Astrocyte of the hippocampus (primary cell): ENCODE results near the gene TCF23.
"Not testable (repeated sequence)": the region's sequence is repeated elsewhere in the genome, so short reads cannot be mapped to it uniquely, and the experiment has no call there.

ENCODE experiments used
- DNase-seq: peaks from one replicate; pipeline ENCODE4 v3.0.0; 2011; ENCODE audit warnings: low read depth, low spot score

Gene TCF23

DNA sequence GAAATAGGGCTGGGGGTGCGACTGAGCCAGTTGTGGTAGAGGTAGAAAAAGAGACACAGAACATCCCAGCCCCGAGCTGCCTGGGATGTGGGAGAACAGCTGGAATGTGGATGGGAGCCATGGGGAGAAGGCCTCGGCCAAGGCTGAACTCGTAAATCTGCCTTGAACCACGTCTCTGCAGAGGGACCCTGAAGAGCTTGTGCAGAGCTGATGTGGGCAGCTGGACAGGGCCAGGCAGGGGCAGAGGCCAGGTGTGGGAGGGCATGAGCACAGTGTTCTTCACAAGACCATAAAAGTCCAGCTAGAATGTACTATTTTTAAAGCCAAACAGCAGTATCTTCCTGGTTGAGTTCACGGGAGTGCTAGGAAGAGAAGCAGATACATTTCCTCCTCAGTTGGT, 5.7 kb downstream of the TCF23 start:
- no peak for DNase-seq

DNA sequence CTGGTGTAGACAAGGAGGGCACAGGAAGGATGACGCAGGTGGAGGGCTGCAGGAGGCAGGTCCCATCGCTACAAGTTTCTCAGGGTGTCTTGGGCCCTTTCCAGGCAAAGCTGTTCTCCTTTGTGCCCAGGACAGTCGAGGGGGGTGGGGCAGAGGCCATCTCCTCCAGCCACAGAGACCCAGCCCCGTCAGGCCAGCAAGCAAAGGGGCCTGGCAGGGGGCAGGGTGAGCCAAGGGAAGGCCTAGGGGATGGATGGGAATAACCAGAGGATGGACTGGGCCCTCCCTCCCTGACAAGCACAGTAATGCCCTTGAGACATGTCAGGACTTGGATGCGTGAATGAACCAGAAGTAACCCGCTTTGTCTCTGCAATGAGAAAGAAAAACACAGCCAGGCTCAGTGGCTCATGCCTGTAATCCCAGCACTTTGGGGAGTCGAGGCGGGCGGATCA, 6.3 kb downstream of the TCF23 start:
- DNase-seq: no peak

- no peak for DNase-seq
Measured at GRCh38 chr2:27158468-27158867, 9.7 kb downstream of the TCF23 start.

DNA sequence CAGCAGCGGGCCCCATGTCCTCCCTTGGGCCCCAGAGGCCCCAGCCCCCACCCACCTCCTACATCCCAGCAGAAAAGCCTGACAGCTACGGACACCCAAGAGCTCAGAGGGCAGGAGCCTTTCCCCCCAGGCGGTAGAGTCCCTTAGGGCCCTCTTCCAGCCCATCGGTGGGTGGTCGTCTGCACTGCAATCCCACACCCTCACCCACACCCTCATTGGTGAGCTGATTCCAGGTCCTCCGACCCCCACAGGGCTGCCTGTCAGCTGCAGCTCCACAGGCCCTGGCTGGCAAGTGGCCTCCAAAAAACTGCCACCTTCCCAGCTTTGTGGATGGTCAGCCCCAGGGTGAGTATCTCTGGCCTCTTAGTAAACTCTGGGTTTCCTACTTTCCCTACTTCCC, 10.5 kb downstream of the TCF23 start:
- DNase-seq: no peak

- no peak for DNase-seq
Measured at GRCh38 chr2:27160191-27160590, 11.4 kb downstream of the TCF23 start.

- DNase-seq: no peak
Measured at GRCh38 chr2:27162151-27163121, 13.6 kb downstream of the TCF23 start.

DNA sequence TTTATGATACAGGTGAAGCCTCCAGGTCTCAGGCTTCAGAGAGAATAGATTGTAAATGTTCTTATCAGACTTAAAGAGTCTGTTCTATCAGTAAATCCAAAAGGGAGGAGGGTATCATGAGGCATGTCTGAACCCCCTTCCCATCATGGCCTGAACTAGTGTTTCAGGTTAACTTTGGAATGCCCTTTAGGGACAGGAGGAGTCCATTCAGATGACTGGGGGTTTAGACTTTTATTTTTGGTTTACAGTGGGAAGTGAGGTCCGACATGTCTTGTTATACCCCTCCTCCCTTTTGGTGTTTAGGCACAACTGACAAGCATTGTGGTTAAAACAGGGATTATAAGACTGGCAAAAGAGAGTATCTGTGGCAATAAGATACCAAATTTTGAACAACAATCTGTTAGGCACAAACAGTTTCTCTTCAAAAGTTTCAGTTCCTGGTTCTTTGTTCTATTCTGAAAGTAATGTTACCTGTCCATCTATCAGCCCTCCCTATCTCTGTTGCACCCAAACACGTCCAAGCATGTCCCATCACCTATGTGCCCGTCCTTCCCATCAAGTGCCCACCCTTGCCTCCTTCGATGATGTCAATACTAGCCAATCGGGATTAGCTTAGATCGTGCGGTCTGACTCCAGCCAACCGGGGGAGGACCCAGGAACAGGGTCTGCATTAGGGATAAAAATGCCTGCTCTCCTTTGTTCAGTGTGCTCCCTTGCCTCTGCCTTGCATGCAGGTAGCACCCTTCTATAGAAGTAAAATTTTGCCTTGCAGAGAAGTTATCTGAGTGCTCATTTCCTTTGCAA, 16.4 kb downstream of the TCF23 start:
- DNase-seq: no peak

DNA sequence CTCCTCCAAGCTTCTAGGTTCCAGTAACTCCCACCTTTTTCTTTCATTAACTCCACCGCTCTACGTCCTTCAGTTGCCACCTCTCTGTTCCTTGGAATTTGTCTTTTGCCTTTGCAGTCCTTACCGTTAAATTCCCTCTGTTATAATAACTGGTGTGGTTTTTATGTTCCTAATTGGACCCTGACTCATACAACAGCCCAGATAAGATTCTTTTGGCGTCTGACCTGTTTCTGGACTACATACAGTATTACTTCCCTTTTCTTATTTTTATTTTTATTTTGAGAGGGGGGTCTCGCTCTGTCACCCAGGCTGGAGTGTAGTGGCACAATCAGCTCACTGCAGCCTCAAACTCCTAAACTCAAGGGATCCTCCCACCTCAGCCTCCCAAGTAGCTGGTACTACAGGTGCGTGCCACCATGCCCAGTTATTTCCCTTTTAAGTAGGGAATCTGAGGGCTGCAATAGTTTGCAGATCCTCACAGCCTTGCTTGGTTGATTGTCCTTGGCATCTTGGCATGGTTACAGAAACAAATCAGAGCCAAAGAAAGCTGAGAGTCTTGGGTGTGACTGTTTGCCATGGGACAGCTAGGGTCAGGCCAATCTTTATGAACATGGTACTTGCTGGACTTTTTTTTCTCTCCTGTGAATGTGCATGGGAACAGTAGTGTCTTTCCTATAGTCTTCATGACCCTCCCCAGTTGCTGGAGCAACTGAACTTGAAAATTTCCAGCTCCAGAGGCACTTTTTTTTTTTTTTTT, 22.0 kb downstream of the TCF23 start:
- no peak for DNase-seq

DNA sequence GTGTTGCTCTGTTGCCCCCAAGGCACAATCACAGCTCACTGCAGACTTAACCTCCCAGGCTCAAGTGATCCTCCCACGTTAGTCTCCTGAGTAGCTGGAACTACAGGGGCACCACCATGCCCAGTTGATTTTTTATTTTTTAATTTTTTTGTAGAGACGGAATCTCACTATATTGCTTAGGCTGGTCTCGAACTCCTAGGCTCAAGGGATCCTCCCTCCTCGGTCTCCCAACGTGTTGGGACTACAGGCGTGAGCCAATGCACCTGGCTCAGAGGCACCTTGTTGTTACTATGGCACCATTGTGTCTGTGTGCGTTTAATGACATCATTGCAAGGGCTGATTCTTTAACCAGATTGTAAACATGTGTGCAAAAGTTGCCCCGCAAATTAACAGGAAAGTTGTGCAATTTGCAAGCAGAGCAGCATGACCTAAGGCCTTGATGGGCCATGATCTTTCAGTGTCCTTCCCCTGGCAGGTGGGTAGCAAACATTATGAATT, 22.6 kb downstream of the TCF23 start:
- DNase-seq: no peak

- DNase-seq: peak; percentile 63
Measured at GRCh38 chr2:27174638-27175037, 25.8 kb downstream of the TCF23 start.

DNA sequence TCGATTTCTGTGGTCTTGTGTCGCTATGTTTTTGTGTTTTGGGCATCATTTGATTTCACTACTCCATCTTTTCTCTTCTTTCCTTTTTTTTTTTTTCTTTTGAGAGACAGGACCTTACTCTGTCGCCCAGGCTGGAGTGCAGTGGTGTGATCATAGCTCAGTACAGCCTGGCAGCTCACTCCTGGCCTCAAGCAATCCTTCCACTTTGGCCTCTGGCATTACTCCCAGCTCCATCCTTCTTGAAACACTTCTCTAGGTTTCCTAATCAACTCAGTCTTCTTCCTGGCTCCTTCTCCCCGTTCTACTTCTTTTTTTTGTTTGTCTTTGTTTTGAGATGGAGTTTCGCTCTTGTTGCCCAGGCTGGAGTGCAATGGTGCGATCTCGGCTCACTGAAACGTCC, 26.5 kb downstream of the TCF23 start:
- DNase-seq: no peak

DNA sequence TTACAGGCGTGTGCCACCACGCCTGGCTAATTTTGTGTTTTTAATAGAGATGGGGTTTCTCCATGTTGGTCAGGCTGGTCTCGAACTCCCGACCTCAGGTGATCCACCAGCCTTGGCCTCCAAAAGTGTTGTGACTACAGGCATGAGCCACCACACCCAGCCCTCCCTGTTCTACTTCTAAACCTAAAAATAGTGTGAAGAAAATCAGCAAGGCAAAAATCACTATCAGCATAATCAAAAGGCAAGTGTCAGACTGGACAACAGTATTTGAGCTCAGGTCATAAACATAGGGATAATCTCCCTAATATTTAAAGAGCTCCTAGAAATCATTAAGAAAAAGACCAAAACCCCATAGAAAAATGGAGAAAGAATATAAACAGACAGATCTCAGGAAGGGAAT, 27.0 kb downstream of the TCF23 start:
- DNase-seq: not testable (repeated sequence)

GRCh38 chr2:27177441-27178351, 28.9 kb downstream of the TCF23 start:
- DNase-seq: no peak

DNA sequence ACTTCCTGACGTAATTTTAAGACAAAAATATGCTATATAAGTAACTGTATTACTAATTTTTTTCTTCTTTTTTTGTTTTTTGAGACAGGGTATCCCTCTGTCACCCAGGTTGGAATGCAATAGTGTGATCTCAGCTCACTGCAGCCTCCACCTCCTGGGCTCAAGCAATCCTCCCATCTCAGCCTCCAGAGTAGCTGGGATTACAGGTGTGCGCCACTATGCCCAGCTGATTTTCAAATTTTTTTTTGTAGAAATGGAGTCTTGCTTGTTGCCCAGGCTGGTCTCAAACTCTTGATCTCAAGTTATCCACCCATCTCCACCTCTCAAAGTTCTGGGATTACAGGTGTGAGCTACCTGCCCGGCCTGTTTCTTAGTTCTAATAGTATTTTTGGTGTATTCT, 29.7 kb downstream of the TCF23 start:
- no peak for DNase-seq

- DNase-seq: no peak
Measured at GRCh38 chr2:27179344-27180000, 30.7 kb downstream of the TCF23 start.

- no peak for DNase-seq
Measured at GRCh38 chr2:27182346-27182745, 33.5 kb downstream of the TCF23 start.

- DNase-seq: no peak
Measured at GRCh38 chr2:27184115-27184514, 35.3 kb downstream of the TCF23 start.

DNA sequence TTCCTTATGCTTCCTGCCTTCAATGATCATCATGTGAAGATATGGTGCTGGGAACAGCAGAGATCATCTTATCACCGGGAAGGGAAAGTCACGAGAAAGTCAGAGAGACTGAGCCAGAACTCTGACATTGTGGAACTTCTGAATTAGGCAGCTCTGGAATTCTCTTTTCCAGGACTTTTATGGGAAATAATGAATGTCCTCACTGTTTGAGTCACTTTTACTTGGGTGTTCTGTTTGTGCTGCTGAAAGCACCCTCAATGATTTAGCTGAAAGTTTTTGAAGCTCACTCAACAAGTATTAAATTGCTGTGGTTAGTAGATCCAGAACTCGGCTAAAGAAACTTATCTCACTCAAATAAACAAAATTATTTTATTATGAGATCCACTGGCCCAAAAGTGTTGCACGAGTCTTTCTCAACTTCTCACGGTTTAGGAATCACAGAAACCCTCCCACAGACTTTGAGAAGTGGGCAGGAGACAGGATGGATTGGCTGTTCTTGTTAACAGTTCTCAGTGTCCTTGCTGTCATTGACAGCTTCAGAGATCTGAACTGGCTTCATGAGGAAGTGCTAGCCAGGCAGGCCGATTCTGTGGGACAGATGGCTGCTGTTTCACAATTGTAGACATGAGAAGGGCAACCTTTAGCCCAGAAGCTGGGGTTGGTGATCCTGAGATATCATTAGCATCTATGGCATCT, 36.7 kb downstream of the TCF23 start:
- DNase-seq: no peak

GRCh38 chr2:27186613-27187345, 38.0 kb downstream of the TCF23 start:
- DNase-seq: no peak
